ENCODE results near the gene DCTN5.
A peak's percentile ranks its signal among the peaks of the same experiment; 100 is the strongest.
"Not testable (repeated sequence)": the region's sequence is repeated elsewhere in the genome, so short reads cannot be mapped to it uniquely, and the experiment has no call there.

Gene DCTN5

GRCh38 chr16:23640931-23641765 lies at the start of gene DCTN5, which contains the start of gene PALB2:
DCTN5 (plus strand) TSS chr16:23641466; CDS start chr16:23641543, 77 bp downstream.
PALB2 (minus strand) TSS chr16:23641310; CDS start chr16:23641157, 153 bp downstream.
- DNase-seq (ENCODE audit: low spot score) = peak; percentile 99

- no peak for DNase-seq (ENCODE audit: low spot score)
Measured at GRCh38 chr16:23594186-23594585, 47.1 kb upstream of the DCTN5 start.

GRCh38 chr16:23595246-23595950 lies 45.9 kb upstream of the DCTN5 start:
- peak; percentile 11 for DNase-seq (ENCODE audit: low spot score)

- DNase-seq (ENCODE audit: low spot score) = peak; percentile 96
Measured at GRCh38 chr16:23595951-23596720, 45.1 kb upstream of the DCTN5 start, which contains the start of gene NDUFAB1. NDUFAB1 (minus strand) TSS chr16:23596316; CDS start chr16:23596290, 26 bp downstream.

GRCh38 chr16:23597003-23597756 lies 44.1 kb upstream of the DCTN5 start:
- DNase-seq (ENCODE audit: low spot score) = no peak

GRCh38 chr16:23607726-23608125 lies 33.5 kb upstream of the DCTN5 start:
- no peak for DNase-seq (ENCODE audit: low spot score)

GRCh38 chr16:23608194-23608593 lies 33.1 kb upstream of the DCTN5 start:
- DNase-seq (ENCODE audit: low spot score) = no peak

GRCh38 chr16:23609929-23610328 lies 31.3 kb upstream of the DCTN5 start:
- DNase-seq (ENCODE audit: low spot score) = no peak

- DNase-seq (ENCODE audit: low spot score) = not testable (repeated sequence)
Measured at GRCh38 chr16:23610905-23611304, 30.4 kb upstream of the DCTN5 start.

- no peak for DNase-seq (ENCODE audit: low spot score)
Measured at GRCh38 chr16:23611936-23612335, 29.3 kb upstream of the DCTN5 start.

- DNase-seq (ENCODE audit: low spot score) = no peak
Measured at GRCh38 chr16:23615805-23616204, 25.5 kb upstream of the DCTN5 start.

- DNase-seq (ENCODE audit: low spot score) = no peak
Measured at GRCh38 chr16:23624092-23624491, 17.2 kb upstream of the DCTN5 start.

GRCh38 chr16:23629516-23629915 lies 11.8 kb upstream of the DCTN5 start:
- DNase-seq (ENCODE audit: low spot score) = no peak

GRCh38 chr16:23631874-23632273 lies 9.4 kb upstream of the DCTN5 start:
- not testable (repeated sequence) for DNase-seq (ENCODE audit: low spot score)

GRCh38 chr16:23634461-23635036 lies 6.7 kb upstream of the DCTN5 start:
- DNase-seq (ENCODE audit: low spot score) = no peak

GRCh38 chr16:23635958-23636357 lies 5.3 kb upstream of the DCTN5 start:
- DNase-seq (ENCODE audit: low spot score) = no peak

- DNase-seq (ENCODE audit: low spot score) = no peak
Measured at GRCh38 chr16:23640615-23640930, 693 bp upstream of the DCTN5 start.

- DNase-seq (ENCODE audit: low spot score) = no peak
Measured at GRCh38 chr16:23642246-23642774, 1.0 kb downstream of the DCTN5 start.

- no peak for DNase-seq (ENCODE audit: low spot score)
Measured at GRCh38 chr16:23650674-23651416, 9.6 kb downstream of the DCTN5 start.

GRCh38 chr16:23651943-23652468 lies 10.7 kb downstream of the DCTN5 start:
- no peak for DNase-seq (ENCODE audit: low spot score)

All from GM03348 (cell line).